ENCODE data around the gene ZNF410. TPM values are rescaled to one million over a fixed set of nuclear protein-coding genes. Genes with fewer than 3 reads are reported as not detected.
"Not testable (repeated sequence)": the region's sequence is repeated elsewhere in the genome, so short reads cannot be mapped to it uniquely, and the experiment has no call there.

The ZNF410 gene
- polyA plus RNA-seq, 1 donor from 2014 or later = 73.7 TPM

- no peaks in the 10 kb centered on the region for H3K36me3 ChIP-seq (ENCODE audit: insufficient read depth, low read length)
- no peaks in the 10 kb centered on the region for H4K20me1 ChIP-seq (ENCODE audit: insufficient read depth)
- H3K9me2 ChIP-seq (ENCODE audit: insufficient read depth, low read length) = no peaks in the 10 kb centered on the region
- no peak overlapping the region for H2AFZ ChIP-seq (ENCODE audit: low read depth, low read length)
- H3K9ac ChIP-seq (ENCODE audit: low read length) = no peak overlapping the region
- TF ChIP-seq RAD21 (conservative IDR thresholded peaks at IDR 0.05) (no peak), MXI1 (conservative IDR thresholded peaks at IDR 0.05; ENCODE audit: poor library complexity, severe bottlenecking) (no peak), SMC3 (conservative IDR thresholded peaks at IDR 0.05; ENCODE audit: poor library complexity) (no peak), EP300 (conservative IDR thresholded peaks at IDR 0.05; ENCODE audit: poor library complexity, severe bottlenecking) (no peak), POLR2AphosphoS5 (IDR thresholded peaks at IDR 0.05) (no peak), REST (IDR thresholded peaks at IDR 0.05; ENCODE audit: borderline replicate concordance) (no peak), TAF1 (IDR thresholded peaks at IDR 0.05; ENCODE audit: low read depth) (no peak), EZH2 (IDR thresholded peaks at IDR 0.05; ENCODE audit: borderline replicate concordance, insufficient read depth, low read length, poor library complexity, severe bottlenecking) (no peak), CTCF (IDR thresholded peaks at IDR 0.05; ENCODE audit: poor library complexity, severe bottlenecking) (no peak)
- H3K9me3 ChIP-seq (ENCODE audit: low read length) = no peaks in the 10 kb centered on the region
- no peak overlapping the region for H3K4me3 ChIP-seq (ENCODE audit: low read length)
- no peaks in the 10 kb centered on the region for H3K27me3 ChIP-seq (ENCODE audit: insufficient read depth, low read depth, low read length)
- no peak overlapping the region for H3K27ac ChIP-seq (ENCODE audit: low read length)
- H3K4me2 ChIP-seq (ENCODE audit: low read length) = no peak overlapping the region
- H3K79me2 ChIP-seq (replicated peaks; ENCODE audit: insufficient read depth, low read length) = no peaks in the 10 kb centered on the region
- no peaks in the 10 kb centered on the region for H3F3A ChIP-seq (ENCODE audit: insufficient read depth, low read length, poor library complexity, severe bottlenecking)
Observed at GRCh38 chr14:73865534-73866113, 21.0 kb upstream of the ZNF410 start.

GRCh38 chr14:73869754-73870153, 16.9 kb upstream of the ZNF410 start:
- not testable (repeated sequence) for H3K27ac ChIP-seq (ENCODE audit: low read length); H3K4me3 ChIP-seq (ENCODE audit: low read length); H3F3A ChIP-seq (ENCODE audit: insufficient read depth, low read length, poor library complexity, severe bottlenecking); H4K20me1 ChIP-seq (ENCODE audit: insufficient read depth); H3K9me2 ChIP-seq (ENCODE audit: insufficient read depth, low read length); H3K4me2 ChIP-seq (ENCODE audit: low read length); H3K9me3 ChIP-seq (ENCODE audit: low read length); H3K9ac ChIP-seq (ENCODE audit: low read length); H2AFZ ChIP-seq (ENCODE audit: low read depth, low read length); H3K27me3 ChIP-seq (ENCODE audit: insufficient read depth, low read depth, low read length); H3K79me2 ChIP-seq (replicated peaks; ENCODE audit: insufficient read depth, low read length); H3K36me3 ChIP-seq (ENCODE audit: insufficient read depth, low read length)

Measured in neural cell (in vitro differentiated cells).